Stimulated activated effector memory CD8-positive, alpha-beta T cell treated with anti-CD3 and anti-CD28 coated beads, Interleukin-12 subunit alpha, Interleukin-12 subunit beta, amount 100 ng/mL, for 72 hours (primary cell): ENCODE results near the gene NETO2.

Experiments
- ATAC-seq: fragments of 150-1000 bp; cut with Tn5 transposase; 2 replicates; pipeline ENCODE4 v1.10.0; 2021
- DNase-seq, 2 donors: peaks; one replicate each; pipeline ENCODE4 v3.0.0; 2021 to 2022; ENCODE audit warnings: low spot score in 2 of 2
- H3K27ac Mint-ChIP-seq: one replicate; pipeline ENCODE4 v1.8.0; 2022; ENCODE audit warnings: mild to moderate bottlenecking, mixed read lengths
- H3K36me3 Mint-ChIP-seq: one replicate; pipeline ENCODE4 v1.8.0; 2022; ENCODE audit warnings: mild to moderate bottlenecking, mixed read lengths
- H3K4me1 Mint-ChIP-seq: one replicate; pipeline ENCODE4 v1.8.0; 2022; ENCODE audit warnings: mixed read lengths
- H3K4me3 Mint-ChIP-seq: one replicate; pipeline ENCODE4 v1.8.0; 2022; ENCODE audit warnings: mild to moderate bottlenecking, mixed read lengths
- H3K9me3 Mint-ChIP-seq: one replicate; pipeline ENCODE4 v1.8.0; 2022; ENCODE audit warnings: mixed read lengths

Gene NETO2

DNA sequence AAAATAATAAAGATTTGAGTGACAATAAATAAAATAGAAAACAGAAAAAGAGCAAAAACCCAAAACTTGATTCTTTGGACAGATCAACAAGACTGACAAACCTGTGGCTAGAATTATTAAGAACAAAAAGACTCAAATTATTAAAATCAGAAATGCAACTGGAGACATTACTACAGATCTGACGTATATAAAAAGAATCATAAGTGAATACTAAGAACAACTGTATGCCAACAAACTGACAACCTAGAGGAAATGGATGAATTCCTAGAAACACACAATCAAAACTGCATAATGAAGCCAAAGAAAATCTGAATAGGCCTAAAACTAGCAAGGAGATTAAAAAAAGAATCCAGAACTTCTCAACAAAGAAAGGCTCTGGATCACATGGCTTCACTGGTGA is 47.4 kb downstream of the NETO2 start:
- DNase-seq (no peak), ATAC-seq (peak; percentile 75)
- Mint-ChIP-seq H3K9me3 (no peaks in the 10 kb centered on the region), H3K4me1 (peaks cover 16% of the 10 kb centered on the region), H3K27ac (peak overlapping the region; percentile 7), H3K4me3 (no peak overlapping the region), H3K36me3 (peaks cover 6% of the 10 kb centered on the region)

DNA sequence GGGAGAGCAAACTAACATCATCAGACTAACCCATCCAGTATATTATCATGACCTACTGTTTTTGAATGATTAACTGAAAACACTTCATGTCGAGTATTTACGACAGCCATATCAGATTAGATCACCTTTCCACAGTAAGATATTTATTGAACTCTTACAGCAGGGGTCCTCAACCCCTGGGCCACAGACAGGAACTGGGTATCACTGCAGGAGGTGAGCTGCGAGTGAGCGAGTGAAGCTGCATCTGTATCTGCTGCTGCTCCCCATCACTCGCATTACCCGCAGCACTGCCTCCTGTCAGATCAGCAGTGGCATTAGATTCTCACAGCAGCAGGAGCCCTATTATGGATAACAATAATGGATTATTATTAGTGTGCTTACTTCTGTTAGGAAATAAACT is 59.5 kb downstream of the NETO2 start:
- Mint-ChIP-seq H3K4me3 (no peak overlapping the region), H3K36me3 (peaks cover 5% of the 10 kb centered on the region), H3K27ac (no peak overlapping the region), H3K9me3 (no peaks in the 10 kb centered on the region), H3K4me1 (no peaks in the 10 kb centered on the region)
- DNase-seq (no peak), ATAC-seq (no peak)

DNA sequence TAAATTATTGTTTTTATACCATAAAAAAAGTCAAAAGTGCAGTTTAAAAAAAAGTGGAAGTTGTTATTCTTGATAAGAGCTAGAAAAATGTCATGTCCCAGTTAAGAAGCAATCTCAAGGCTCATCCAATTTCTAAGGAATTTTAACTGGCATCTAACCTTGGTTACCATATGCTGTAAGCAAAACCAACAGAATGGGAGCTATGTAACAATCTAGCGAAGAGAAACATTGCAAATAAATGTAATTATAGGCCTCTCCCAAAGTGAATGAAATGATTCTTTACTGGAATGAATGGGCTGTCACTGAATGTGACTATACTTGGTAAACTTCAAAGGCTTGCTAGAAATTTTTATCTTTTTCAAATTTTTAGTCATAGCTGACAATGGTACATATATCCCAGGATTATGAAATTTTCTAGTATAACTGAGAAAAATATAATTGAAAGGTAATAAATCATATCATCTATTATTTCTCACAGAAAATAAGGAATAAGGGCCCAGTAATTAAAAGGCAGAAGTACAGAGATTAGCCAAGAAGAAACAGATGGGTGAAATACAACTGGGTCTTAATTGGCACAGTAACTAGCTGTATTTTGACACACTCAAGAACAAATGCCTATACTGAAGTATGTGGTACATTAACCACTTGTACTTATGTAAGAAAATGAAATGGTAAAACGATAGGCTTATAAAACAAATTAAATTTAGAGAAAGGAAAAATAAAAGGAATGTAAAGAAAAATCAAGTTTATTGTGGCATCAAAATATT is 61.5 kb downstream of the NETO2 start:
- H3K36me3 Mint-ChIP-seq = peaks cover 5% of the 10 kb centered on the region
- H3K27ac Mint-ChIP-seq = no peak overlapping the region
- ATAC-seq (no peak), DNase-seq (no peak)
- no peaks in the 10 kb centered on the region for H3K9me3 Mint-ChIP-seq
- H3K4me1 Mint-ChIP-seq = no peaks in the 10 kb centered on the region
- no peak overlapping the region for H3K4me3 Mint-ChIP-seq

DNA sequence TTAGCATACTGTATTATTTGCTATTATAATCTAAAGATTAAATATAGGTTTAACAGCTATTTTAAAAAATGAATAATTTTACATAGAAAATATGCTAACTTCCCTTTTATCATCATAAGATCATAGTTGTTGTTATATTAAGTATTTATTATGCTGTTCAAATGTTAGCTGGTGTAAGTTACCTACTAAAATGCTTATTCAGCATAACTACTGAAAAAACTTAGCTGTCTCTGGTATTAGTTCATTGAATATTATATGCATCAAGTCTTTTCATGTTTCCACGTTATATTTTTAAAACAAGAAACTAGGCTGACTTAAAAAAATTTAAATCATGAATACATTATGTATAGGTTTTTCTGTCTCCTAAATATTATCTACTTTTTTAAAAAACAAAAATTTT is 62.6 kb downstream of the NETO2 start:
- DNase-seq = no peak
- Mint-ChIP-seq H3K4me1 (no peaks in the 10 kb centered on the region), H3K9me3 (no peaks in the 10 kb centered on the region), H3K27ac (no peak overlapping the region), H3K36me3 (peaks cover under 1% of the 10 kb centered on the region), H3K4me3 (no peak overlapping the region)
- no peak for ATAC-seq

DNA sequence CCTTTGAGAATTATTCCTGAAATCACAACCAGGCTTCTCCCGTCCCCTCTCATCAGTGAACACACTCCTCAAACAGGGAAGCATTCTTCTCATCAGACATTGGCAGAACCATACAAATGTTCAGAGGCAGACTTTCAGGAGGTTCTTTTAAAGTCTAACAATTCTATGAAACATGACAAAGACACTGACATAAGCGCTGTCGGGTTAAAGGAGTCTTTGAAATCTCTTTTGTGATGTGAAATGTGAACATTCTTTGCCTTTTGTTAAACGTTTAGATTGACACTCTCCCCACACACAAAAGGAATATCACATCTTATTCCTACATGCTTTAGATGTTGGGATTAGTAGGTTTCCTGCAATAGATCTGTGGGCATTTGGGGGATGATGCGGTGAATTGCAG is 63.9 kb downstream of the NETO2 start:
- ATAC-seq (no peak), DNase-seq (no peak)
- no peaks in the 10 kb centered on the region for H3K4me1 Mint-ChIP-seq
- no peak overlapping the region for H3K27ac Mint-ChIP-seq
- H3K36me3 Mint-ChIP-seq = no peaks in the 10 kb centered on the region
- H3K4me3 Mint-ChIP-seq = no peak overlapping the region
- no peaks in the 10 kb centered on the region for H3K9me3 Mint-ChIP-seq

DNA sequence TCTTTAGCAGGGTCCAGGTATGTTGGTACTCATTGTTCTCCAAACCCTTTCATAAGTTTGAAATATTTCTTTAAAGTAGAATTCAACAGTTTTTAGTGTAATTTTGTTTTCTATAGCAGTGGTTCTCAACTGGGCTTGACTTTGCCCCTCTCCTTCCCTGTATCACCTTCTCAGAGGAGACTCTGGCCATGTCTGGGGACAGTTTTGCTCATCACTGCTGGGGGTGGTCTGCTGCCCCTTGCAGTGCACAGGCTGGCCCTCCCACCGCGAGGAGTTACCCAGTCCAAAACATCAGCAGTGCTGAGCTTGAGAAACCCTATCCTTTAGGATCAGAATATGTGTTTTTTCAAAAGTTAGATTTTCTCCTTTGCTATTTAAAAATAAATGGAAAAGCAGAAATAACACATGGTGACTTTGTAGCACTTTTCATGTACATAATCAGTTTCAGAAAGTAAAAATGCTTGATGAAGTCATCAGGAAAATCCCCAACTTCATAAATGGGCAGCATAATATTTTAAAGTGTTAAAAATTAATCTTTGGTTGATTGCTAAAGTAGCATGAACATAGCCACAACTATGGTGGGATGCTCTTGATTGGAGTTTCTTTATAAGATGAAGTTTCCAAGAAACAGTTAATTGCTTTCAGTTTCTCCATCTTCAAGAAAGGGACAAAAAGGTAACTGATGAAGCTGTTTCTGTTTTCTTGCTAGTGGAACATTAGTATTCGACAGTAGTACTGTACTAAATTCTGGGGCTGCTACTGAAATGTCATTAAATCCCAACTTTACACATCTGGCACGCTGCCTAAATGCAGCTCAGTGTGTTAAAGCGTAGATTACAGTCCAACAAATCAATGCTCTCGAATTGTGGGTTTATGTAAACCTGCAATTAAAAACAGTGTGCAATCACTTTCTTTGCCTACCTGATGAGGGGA is 70.3 kb downstream of the NETO2 start:
- no peaks in the 10 kb centered on the region for H3K36me3 Mint-ChIP-seq
- H3K27ac Mint-ChIP-seq = no peak overlapping the region
- DNase-seq = peak in 1 of 2 donors; percentile 28

DNA sequence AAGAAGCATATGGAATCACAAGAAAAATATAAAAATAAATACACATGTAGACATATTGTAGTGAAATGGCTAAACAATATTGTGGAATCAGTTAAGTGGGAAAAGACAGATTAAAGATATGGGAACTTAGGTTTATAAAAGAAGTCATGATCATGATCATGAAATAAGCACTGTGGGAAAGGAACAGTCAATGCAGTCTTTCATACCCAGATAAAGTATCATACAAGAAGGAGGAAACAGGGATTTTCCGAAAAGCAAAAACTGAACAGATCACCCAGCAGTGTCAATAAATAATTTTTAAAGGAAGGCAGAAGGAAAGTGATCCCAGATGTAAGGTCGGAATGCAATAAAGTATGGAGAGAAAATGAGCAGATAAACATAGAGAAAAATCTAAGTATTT is 71.6 kb downstream of the NETO2 start:
- H3K9me3 Mint-ChIP-seq = no peaks in the 10 kb centered on the region
- H3K4me1 Mint-ChIP-seq = no peaks in the 10 kb centered on the region
- ATAC-seq (no peak), DNase-seq (no peak)
- H3K36me3 Mint-ChIP-seq = no peaks in the 10 kb centered on the region
- H3K27ac Mint-ChIP-seq = no peak overlapping the region
- H3K4me3 Mint-ChIP-seq = no peak overlapping the region

More for the DNA sequence above, 70.3 kb downstream of the NETO2 start:
- Mint-ChIP-seq H3K9me3 (no peaks in the 10 kb centered on the region), H3K4me1 (no peaks in the 10 kb centered on the region), H3K4me3 (no peak overlapping the region)
- ATAC-seq = no peak

DNA sequence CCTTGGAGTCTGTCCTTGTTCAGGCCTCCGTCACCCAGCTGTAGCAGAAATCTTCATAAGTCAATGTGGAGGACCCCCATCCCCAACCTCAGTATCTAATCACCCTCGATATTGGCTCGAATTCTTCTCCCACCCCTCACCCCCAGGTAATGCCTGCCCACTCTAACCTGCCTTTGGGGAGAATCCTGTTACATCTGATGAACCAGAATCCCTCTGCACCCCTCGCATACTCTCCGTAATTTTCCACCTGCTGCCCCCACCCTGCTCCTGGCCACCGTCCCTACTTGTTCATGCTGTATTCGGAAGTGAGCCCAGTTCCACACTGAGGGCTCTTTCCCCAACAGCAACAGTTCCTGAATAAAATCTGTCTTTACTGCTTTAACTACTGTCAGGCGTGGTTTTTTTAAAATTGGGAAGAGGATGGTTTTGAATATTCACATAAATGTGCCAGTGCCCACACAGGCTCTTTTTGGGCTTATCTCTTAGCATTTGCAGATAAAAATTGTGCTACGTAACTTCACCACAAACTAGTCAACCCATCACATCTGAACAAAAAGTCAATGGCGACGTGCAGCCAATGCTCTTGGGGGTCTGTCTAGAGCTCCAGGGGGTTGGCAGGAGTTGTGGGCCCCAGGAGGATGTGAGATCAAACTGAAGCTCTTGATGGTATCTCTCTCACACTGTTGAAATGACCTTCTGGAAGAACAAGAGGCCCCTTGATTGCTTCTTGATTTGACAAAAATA is 73.7 kb downstream of the NETO2 start:
- Mint-ChIP-seq H3K4me3 (no peak overlapping the region), H3K4me1 (no peaks in the 10 kb centered on the region), H3K36me3 (no peaks in the 10 kb centered on the region), H3K27ac (no peak overlapping the region), H3K9me3 (no peaks in the 10 kb centered on the region)
- no peak for ATAC-seq
- no peak for DNase-seq

DNA sequence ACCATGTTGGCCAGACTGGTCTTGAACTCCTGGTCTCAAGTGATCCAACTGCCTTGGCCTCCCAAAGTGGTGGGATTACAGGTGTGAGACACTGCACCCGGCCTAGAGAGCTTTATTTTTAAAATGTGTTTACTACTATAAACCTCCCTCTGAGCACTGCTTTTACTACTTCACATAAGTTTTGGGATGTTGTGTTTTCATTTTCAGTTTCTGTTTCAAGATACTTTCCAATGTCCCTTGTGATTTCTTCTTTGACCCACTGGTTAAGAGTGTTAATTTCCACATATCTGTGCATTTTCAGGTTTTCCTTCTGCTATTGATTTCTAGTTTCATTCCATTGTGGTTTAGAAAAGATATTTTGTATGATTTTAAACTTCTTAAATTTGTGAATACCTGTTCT is 74.4 kb downstream of the NETO2 start:
- Mint-ChIP-seq H3K4me3 (no peak overlapping the region), H3K27ac (peak overlapping the region; percentile 29), H3K4me1 (no peaks in the 10 kb centered on the region), H3K36me3 (no peaks in the 10 kb centered on the region), H3K9me3 (no peaks in the 10 kb centered on the region)
- ATAC-seq = no peak
- DNase-seq = no peak

DNA sequence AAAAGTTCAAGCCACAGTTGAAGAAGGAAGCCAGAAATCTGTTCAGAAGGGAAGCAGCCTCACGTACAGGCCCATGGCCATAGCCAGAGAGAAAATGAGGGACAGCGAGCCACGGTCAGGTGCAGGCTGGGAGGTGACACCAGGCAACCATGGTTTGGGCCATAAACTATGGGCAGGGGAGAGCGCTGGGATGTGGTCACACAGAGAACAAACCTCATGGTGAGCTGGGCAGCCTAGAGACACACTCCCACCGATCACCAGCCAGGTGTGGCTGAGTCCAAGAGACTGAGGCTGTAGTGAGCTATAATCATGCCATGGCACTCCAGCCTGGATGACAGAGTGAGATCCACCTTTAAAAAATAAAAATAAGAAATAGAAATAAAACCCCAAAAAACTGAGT is 76.5 kb downstream of the NETO2 start:
- Mint-ChIP-seq H3K4me1 (no peaks in the 10 kb centered on the region), H3K36me3 (no peaks in the 10 kb centered on the region), H3K9me3 (no peaks in the 10 kb centered on the region), H3K27ac (no peak overlapping the region), H3K4me3 (no peak overlapping the region)
- ATAC-seq (no peak), DNase-seq (no peak)

DNA sequence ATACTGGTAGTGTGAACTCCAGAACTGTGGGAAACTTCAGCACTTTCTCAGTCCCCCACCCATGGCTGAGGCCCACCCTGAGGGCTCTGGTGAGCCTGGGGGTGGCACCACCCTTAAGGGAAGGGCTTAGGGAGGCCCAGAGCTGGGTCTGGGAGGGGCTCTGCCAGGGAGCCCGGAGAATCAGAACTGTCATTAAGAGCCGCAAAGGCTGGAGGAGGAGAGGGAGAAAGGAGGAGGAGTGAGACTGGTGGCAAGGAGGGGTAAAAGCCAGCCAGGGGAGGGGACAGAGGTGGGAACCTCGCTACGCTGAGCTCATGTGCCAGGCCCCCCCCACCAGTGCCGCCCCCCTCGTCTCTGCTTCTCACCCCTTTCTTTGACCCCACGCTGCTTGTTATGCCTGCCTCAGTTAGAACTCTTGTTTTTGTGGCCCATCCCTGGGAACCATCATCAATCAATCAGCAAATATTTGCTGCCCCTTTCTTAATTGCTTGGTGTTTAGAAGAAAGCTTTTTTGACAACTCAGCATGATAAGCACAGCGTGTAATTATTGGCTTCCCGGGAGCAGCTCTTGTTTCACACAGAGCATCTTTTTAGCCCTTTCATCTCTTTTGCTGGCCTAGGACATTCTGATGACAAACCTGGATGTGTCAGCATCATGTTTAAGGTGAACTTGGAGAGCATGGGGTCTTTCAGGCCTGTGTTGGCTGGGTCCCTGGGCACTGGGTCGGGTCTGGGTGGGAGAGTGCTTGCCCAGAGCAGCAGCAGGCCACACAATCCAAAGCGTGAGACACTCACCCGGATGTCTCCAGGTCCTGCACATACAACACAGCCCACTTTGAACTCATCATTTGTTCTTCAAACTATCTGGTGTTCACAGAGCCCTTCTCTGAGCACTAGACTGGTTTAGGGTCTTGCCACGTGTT is 77.7 kb downstream of the NETO2 start:
- no peaks in the 10 kb centered on the region for H3K4me1 Mint-ChIP-seq
- H3K36me3 Mint-ChIP-seq = no peaks in the 10 kb centered on the region
- ATAC-seq (no peak), DNase-seq (no peak)
- no peak overlapping the region for H3K4me3 Mint-ChIP-seq
- no peak overlapping the region for H3K27ac Mint-ChIP-seq
- H3K9me3 Mint-ChIP-seq = no peaks in the 10 kb centered on the region

DNA sequence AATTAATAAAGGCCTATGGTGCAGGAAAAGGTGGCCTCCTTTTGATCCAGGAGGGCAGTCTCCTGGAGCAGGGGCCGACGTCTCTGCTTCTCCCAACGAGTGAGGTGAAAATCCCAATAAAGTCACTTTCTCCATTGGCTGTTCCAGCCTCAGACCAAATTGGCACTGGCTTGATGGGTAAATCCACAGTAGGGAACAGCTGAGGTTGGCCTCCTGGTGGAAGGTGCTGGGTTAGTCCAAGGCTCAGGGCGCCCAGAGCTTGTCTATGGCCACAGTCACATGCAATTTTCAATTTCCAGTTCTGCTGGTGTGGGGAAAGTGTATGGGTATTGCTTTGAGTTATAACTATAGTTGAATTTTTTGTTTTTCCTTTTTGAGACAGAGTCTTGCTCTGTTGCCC is 79.0 kb downstream of the NETO2 start:
- Mint-ChIP-seq H3K36me3 (no peaks in the 10 kb centered on the region), H3K27ac (no peak overlapping the region), H3K4me1 (no peaks in the 10 kb centered on the region), H3K9me3 (no peaks in the 10 kb centered on the region), H3K4me3 (no peak overlapping the region)
- ATAC-seq (no peak), DNase-seq (no peak)

DNA sequence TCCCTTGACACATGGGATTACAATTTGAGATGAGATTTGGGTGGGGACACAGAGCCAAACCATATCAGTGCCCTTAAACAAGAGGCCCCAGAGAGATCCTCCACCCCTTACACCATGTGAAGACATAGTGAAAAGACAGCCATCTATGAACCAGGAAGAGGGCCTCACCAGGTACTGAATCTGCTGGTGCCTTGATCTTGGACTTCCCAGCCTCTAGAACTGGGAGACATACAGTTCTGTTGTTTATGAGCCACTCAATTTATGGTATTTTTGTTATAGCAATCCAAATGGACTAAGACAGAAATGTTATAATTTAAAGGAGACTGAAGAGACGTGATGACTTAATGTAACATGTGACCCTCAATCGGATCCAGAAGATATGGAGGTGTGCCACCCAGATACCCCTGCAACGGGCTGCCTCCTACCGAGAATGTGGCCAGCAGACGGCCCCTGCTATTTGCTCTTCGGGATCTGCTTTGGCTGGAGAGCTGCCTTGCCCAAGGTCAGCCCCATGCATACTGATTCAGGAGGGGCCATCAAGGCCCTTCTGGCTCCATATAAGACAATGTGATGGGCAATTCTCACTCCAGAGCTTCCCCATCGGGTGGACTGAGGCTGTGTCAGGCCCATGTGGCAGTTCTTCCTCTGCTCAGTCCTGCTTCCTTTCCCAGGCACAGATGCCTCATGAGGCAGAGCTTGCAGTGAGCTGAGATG is 80.6 kb downstream of the NETO2 start:
- no peaks in the 10 kb centered on the region for H3K36me3 Mint-ChIP-seq
- no peak overlapping the region for H3K27ac Mint-ChIP-seq
- ATAC-seq (no peak), DNase-seq (no peak)
- H3K4me1 Mint-ChIP-seq = no peaks in the 10 kb centered on the region
- H3K4me3 Mint-ChIP-seq = no peak overlapping the region
- no peaks in the 10 kb centered on the region for H3K9me3 Mint-ChIP-seq

DNA sequence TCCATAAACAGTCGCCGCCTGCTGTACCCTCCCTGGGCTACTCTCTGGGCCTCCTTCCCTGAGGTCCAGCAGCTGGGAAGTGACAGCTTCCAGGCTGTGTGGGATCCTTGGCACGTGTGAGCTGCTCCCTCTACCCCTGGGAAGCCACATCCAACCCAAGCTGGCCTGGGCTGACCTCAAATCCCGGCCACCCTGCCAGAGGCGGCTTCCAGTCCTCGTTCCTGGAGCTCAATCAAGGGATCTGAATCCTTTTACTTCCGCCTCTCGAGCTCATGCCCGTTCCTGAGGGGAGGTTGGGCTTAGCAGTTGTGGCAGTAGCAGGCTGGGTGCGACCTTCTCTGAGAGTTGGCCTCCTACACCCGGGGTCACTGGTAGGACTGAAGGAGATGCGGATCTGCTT is 82.5 kb downstream of the NETO2 start:
- Mint-ChIP-seq H3K9me3 (no peaks in the 10 kb centered on the region), H3K27ac (no peak overlapping the region), H3K4me1 (no peaks in the 10 kb centered on the region), H3K4me3 (no peak overlapping the region), H3K36me3 (no peaks in the 10 kb centered on the region)
- ATAC-seq (no peak), DNase-seq (no peak)
